Activated T-helper 1 cell treated with anti-CD3 and anti-CD28 coated beads, Interleukin-2, amount 50 U/mL, for 16 hours (primary cell): Measurements from ENCODE around the gene ADARB1.
A peak's percentile ranks its signal among the peaks of the same experiment; 100 is the strongest.

Experiments used
- DNase-seq, 2 donors: peaks; one replicate each; pipeline ENCODE4 v3.0.0-alpha.2; 2020; ENCODE audit warnings: low read depth in 1 of 2, low spot score in 1 of 2

The ADARB1 gene

DNA sequence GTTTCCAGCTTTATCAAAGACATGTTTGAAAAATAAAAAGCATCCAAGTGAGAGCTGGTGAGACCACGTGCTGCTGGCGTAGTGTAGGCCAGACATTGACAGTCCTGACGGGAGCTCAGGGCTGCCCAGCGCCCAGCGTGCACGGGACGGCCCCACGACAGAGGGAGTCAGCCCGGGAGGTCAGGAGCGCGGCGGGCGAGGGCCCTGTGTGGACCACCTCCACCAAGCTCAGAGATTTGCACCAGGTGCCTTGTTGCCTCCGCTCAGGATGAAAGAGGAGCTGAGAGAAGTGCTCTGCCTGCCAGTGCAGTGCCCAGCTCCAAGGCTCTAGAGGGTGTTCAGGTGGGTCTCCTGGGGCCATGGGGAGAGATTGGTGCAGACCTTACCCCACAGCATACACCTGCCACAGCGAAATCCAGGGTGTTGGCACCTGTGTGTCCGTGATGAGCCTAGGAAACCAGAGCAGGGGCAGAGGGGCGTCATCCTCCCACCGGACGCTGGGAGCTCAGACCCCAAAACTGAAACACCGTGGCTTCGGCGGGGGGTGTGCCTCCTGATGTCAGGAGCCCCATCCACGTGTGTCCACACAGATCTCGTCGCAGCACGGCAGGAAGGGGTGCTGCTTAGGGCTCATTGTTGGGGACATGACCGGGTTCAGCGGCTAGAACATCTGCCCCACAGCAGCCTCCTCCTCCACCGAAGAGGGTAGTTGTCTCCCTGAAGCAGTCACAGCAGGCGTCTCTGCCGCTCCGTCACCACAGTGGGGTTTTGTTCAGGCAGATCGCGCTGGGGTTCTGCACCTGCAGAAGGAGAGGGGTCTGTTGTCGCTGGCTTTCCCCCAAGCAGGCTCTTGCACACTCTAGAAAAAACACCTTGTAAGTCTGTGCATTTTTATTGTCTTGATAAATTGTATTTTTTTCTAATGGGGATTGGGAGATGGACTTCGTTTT lies 149.1 kb downstream of the ADARB1 start:
- no peak for DNase-seq

DNA sequence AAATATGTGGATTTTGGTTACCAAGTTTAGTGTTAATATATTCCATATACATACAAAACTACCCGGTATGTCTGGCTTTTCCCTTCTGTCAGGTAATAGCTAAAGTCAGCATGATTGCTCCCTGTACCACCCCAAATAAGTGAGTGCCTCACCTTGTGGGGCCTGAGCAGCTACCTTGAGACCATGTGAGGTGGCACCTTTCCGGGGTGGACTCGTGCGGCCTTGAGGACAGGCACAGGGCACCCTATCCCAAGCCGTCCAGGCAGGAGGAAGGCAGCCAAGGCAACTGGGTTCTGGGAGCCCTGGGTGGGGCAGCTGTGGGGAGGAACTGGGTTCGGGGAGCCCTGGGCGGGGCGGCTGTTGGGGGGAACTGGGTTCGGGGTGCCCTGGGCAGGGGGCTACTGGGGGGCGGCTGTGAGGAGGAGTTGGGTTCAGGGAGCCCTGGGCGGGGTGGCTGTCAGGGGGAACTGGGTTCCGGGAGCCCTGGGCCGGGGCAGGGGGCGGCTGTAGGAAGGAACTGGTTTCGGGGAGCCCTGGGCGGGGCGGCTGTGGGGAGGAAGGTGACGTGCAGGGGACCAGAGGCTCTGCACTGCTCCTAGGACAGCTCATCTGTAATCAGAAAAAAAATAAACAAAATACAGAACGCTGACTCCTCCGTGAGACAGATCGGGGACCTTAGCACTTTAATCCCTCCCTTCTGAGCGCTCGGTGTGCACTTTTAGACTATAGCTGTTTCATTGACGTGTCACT lies 150.0 kb downstream of the ADARB1 start:
- DNase-seq = peak; percentile 20 to 26

DNA sequence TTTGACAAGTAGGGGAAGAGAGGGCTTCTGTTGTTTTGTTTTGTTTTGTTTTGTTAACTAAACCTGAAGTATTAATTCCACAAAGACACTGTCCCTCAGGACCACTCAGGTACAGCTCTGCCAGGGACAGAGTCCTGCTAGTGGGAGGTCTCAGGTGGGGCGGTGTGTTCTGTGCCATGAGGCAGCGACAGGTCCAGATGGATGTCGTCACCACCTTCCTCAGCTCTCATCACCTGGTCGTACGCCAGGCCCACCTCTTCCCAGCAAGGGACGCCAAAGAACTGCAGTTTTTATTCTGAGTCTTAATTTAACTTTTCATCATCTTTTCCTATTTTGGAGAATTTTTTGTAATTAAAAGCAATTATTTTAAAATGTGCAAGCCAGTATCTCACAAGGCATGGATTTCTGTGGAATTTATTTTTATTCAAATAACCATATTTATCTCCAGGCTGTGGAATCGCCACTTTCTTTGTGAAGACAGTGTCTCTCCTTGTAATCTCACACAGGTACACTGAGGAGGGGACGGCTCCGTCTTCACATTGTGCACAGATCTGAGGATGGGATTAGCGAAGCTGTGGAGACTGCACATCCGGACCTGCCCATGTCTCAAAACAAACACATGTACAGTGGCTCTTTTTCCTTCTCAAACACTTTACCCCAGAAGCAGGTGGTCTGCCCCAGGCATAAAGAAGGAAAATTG lies 150.8 kb downstream of the ADARB1 start:
- no peak for DNase-seq

DNA sequence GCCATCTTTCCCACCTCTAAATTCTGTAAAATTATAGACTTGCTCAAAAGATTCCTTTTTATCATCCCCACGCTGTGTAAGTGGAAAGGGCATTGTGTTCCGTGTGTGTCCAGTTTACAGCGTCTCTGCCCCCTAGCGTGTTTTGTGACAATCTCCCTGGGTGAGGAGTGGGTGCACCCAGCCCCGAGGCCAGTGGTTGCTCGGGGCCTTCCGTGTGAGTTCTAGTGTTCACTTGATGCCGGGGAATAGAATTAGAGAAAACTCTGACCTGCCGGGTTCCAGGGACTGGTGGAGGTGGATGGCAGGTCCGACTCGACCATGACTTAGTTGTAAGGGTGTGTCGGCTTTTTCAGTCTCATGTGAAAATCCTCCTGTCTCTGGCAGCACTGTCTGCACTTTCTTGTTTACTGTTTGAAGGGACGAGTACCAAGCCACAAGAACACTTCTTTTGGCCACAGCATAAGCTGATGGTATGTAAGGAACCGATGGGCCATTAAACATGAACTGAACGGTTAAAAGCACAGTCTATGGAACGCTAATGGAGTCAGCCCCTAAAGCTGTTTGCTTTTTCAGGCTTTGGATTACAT lies 151.5 kb downstream of the ADARB1 start:
- no peak for DNase-seq

DNA sequence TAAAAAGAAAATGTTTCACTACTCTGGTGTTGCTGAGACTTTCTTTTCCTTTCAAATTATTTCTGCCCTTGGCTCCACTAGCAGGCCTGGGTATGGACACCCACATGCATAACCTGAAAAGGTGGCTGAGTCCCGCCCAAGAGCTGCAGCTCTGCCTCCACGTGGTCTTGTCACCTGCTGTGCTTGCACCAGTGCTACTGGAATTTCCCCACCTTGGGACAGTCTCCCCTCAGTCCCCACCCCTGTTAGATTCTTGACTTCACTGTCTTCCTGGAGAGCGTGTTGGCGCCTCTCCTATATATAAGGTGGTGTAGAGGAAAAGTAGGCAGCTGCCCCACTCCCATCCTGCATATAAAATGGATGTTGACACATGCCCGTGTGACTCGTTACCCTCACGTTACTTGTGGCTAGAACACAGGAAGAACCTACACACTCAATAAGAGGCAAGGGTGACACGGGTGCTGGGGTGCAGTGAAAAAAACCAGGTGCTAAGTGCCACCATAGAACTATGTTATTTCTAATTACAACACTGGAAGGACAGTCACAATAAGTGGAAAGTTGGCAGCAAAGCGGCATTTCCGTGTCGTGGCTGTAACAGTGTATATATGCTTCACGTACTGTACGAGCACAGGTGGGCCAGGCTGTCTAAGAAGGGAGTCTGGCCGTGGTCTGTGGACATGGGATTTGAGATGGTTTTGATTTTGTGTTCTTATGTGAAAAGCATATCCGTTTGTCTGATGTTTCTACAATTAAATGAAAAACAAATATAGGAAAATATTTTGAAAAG lies 152.4 kb downstream of the ADARB1 start:
- no peak for DNase-seq

DNA sequence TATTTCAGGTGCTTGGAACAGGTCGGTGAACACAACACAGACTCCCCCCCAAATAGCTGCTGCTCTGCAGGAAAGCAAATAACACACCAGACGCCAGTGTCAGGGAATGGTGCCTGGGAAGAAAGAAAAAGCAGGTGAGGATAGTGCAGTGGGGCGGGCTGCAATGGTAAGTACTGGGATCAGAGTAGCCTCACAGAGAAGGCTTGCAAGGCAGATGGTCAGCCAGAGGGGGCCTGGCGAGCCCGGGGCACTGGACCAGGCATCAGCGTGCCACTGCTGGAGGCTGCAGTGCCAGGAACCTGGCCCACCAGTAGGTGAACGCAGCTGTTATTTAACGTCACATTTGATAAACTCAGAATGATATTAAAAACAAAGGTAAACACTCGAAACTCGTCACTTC lies 153.4 kb downstream of the ADARB1 start:
- no peak for DNase-seq

DNA sequence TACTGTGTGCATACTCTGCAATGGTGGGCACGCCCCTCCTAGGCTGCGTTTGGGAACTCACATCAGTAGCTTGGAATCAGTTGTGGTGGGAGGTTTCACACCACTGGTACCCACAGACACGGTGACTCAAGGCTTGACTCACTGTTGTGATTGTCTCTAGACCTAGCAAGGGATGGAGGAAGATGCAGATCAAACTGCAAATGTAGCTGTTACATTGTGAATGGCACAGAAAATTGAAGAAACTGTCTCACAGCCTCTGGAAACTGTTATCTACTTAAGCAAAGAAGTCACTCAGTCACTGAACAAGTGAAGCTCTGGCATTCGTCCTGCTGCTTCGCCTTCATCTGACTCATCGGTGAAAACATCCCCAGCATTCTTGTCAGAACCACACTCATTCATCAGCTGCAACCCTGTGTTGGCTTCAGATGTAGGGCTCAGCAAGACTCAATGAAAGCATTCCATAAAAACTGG lies 153.8 kb downstream of the ADARB1 start:
- DNase-seq = peak; percentile 35 to 45

DNA sequence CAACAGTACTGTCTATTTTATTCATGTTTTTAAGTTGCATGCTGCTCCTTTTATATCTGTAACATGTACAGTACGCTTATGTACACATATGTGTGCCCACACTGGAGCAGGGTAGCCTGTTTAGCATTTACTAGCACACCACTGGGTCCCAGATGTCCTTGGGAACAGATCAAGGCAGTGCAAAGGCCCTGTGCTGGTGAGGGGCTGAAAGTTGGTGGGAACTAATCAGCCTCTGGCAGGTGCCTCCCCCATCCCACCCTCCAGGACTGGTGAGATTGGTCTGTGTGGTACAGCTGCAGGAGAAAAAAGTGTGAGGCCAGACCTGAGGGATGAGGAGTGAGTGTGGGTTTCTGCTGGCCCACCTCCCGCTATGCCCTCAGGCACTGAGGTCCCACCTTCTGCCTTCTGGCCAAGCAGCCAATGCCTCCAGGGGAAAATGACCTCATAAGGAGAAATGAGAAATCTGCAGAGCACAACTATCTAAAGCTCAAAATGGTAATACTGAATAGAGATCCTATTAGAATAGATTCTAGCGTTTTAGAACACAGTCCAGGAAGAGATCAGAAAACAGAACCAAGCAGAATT lies 154.4 kb downstream of the ADARB1 start:
- DNase-seq = no peak

DNA sequence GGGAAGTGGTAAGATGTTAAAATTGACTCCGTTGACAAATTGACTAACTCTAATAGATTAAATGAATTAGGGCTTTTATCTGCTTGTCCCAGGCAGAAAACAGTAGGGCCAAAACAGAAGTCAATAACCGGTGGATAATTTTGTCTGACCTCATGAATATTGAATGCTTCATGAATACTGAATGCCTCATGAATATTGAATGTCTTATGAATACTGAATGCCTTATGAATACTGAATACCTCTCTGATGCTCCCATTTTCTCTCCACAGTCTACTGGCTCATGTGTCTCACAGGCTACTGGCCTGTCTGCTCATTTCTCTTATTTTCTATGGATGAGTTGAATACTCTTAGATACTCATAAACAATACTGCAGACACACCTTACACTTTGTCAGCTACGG lies 157.3 kb downstream of the ADARB1 start:
- no peak for DNase-seq

DNA sequence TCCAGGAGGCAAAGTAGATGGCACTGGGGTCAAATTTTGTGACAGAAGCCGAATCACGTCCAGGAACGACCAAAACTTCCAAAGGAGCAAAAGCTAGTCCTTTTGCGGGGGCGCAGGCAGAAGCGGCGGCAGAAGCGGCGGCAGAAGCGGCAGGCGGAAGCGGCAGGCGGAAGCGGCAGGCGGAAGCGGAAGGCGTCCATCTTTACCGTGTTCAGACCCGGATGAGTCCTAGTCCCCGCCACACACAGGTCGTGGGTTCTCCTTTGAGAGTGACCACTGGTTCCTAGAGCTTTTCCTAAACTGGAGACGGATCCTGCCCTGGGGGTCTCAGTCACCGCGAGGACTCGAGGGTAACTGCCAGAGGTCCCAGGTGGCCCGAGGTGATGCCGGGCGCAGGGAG lies 159.7 kb downstream of the ADARB1 start:
- no peak for DNase-seq

DNA sequence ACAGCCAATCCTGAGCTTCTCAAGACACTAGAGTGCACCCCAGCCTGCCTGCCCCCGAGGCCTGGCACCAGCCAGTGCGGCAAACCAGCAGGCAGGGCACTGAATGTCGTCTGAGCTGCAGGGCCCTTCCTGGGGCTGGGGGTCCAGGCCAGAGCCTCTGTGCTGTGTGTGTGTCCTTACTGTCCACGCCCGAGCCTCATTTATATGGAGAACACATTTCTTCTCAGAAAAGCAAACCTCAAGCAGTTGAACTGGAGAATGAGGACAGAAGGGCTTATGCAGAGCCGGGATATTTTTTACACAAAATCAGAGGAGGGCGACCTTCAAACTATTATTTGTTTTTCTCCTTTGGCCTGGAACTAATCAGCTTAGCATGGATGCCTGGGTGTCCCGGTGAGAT lies 160.6 kb downstream of the ADARB1 start:
- DNase-seq = no peak

DNA sequence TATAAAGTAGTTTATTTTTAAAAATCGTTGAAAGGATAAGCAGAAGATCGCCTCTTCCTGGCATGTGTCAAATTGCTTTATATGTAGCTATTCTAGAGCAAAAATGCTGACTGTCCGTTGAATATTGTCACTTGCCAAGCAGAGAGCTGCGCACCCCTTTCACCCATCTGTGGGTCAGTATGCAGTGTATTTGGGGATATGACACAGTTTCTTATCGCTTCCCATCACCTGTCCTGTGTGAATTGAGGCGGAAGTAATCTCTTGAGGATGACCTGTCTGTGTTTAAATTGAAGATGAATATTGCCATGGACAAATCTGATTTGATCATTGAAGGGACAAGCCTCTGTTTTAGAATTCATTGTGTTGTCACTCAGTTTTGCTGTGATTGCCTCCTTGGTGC lies 161.1 kb downstream of the ADARB1 start:
- no peak for DNase-seq

DNA sequence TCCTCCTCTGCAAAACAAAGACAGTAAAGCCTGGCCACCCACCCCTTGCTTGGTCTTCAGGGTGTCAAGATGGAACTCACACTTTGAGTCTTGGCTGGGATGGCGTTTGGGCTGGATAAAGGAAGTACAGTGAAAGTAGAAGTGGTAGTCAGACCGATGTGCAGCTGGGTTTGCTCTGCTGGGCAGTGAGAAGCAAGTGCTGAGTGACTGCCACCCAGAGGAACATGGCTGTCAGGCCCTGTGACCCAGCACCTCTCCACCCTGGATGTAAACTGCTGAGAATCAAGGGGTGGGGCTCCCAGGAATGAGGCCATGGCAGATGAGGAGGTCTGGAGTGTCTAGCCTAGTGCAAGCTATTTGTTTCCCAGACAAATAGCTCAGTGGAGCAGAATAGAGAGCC lies 162.1 kb downstream of the ADARB1 start:
- DNase-seq = no peak

DNA sequence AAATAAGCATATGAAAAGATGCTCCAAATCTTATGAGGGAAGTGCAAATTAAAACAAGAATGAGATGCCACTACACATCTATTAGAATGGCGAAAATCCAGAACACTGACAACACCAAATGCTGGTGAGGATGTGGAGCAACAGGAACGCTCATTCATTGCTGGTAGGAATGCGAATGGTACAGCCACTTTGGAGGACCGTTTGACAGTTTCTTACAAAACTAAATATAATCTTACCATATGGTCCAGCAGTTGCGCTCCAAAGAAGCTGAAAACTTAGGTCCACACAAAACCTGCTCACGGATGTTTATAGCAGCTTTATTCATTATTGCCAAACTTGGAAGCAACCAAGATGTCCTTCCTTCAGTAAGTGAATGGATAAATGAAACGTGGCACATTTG lies 163.0 kb downstream of the ADARB1 start:
- no peak for DNase-seq

DNA sequence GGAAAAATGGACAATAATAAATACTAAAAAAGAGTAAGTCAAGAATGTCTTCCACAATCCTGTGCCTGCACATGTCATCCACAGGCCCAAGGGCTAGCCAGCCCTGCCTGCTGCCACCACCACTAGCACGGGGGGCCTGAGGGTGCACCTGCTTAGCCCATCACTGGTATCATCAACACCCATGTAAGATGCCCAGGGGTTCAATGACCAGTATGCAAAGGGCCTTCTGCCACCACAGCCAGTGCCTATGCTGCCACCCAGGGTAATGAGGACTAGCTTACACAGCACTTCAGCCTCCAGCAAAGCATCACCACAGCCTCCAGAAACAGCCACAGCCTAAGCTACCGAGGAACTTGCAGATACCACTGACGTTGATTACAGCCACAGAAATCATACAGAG lies 167.0 kb downstream of the ADARB1 start:
- no peak for DNase-seq

DNA sequence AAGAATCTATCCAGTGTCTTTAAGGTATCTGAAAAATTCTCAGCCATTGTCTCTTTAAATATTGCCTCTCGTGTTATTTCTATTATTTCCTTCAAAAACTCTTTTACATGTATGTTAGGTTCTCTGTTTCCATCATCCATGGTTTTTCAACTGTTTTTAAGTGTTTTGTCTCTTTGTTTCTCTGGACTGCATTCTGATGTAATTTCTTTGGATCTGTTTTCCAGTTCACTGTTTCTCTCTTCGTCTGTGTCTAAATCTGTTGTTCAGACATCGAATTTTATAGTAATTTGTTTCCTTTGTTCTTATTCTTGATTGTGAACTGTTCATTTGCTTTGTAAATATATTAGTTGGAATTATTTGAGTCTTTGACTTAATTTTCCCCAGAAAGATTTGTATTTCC lies 169.2 kb downstream of the ADARB1 start:
- no peak for DNase-seq

DNA sequence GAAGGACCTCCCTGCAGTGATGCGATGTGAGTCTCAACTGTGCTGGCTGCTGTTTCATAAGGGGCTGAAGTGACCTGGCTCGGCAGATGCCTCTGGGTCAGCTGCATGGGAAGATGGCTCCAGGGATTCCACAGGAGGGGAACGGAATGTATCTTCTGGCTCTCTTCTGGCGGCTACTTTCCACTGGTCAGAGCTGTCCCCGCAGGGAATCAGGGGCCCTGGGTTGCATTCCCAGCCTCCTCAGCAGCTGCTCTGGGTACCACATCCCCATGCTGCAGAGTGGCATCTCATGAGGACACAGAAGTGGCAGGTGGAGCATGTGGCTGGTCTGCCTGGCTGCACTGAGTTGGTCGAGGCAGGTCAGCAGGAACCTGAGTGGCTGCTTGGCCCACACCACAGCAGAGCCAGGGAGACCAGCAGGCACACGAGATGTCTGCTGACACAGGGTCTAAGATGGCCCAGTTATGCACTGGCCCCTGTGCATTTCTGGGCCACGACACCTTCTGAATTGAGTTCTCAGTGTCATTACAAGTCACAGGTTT lies 170.5 kb downstream of the ADARB1 start:
- DNase-seq = no peak

DNA sequence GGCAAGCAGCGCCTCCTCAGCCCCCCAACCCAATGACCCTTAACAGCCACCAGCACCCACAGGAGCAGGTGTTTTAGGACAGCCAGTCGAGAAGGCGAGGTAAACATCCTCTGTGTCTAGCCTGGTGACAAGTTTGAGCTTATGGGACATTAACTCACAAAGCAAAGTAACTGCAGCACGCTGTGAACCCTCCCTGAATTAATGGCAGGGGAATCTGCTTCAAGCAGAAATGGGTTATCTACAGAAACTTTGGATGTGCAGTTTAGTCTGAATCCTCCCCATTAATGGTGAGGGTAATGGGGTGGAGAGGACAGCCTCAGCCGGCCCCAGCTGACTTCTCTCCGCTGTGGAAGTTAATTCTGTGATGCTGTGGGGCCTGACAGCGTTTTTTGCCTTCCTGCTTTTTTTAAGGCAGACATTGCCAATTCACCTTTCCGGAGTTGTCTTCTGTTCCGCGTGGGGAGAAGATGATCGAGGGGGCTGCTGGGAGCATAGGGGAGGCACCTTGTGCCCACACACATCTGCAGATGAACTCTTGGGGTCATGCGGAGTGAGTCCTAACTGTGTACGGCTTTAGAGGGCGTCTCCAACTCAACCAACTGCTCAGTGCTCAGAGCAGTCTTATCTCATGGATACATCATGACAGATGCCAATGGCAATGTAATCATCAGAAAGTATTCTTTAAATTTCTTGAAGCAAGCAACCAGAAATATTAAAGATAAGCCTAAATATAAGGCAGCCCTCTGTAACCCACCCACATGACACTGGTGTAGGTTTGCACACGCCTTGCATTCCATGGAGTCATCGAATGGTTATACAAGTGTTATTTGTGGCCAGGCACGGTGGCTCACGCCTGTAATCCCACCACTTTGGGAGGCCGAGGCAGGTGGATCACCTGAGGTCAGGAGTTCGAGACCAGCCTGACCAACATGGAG lies 172.3 kb downstream of the ADARB1 start:
- DNase-seq = no peak
